Measurements from ENCODE around the gene BCL2L11. TPM values are rescaled to one million over a fixed set of nuclear protein-coding genes. Genes with fewer than 3 reads are reported as not detected.
A peak's percentile ranks its signal among the peaks of the same experiment; 100 is the strongest.

Gene BCL2L11
- polyA plus RNA-seq, 6 donors from 2014 or later = 17.2 to 29.7 (median 20.2) TPM

DNA sequence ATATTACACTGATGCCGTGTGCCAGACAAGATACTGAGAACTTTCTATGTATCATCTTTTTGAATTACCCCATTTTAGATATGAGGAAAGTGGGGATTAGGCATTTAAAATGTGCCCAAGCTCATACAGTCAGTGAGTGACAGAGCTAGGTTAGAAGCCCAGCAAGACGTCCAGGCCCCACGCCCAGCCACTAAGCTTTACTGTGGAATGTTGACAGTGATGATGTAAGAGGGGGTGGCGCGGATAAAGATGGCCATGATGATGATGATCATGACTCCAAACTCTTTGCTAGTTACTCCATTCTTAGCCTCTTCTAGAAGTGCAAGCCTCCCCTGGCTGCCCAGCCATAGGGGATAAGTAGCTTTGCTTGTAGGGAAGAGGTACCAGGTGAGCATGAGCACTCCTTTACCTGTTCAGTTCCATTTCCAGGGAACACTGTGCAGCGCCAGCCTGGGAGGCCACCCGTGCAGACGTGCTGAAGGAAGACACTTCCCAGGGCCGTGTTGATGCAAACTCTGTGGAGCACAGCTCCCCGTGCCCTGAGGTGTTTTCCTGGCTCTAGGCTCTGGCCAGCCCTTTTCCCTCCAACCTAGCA, 65.5 kb downstream of the BCL2L11 start:
- no peaks in the 10 kb centered on the region for H3K36me3 Mint-ChIP-seq
- H3K27me3 Mint-ChIP-seq = peaks cover 0 to 6% (median 0%) of the 10 kb centered on the region in 3 donors
- DNase-seq = no peak
- no peak for ATAC-seq (ENCODE audit: low read depth in 2 of 2)
- no peaks in the 10 kb centered on the region for H3K4me1 Mint-ChIP-seq
- no peaks in the 10 kb centered on the region for H3K9me3 Mint-ChIP-seq
- H3K4me3 Mint-ChIP-seq = no peak overlapping the region
- no peak overlapping the region for H3K27ac Mint-ChIP-seq

DNA sequence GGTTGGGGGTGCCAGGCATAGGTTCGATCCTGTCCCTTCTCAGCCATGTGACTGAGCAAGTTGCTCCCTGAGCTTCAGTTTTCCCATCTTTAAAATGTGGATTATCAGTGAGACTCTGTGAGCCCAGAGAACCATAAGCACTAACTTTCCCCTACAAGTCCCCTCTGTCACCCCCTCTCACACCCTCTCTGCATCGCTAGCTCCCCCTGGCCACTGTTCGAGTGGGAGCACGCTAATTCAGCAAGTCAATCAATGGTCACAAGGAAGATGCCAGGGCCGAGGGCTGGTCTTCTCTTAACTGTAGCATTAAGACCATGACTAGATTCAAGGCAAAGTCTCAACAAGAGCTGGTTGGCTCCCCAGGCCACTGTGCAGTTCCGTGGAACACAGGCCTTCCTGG, 66.2 kb downstream of the BCL2L11 start:
- Mint-ChIP-seq H3K36me3 (no peaks in the 10 kb centered on the region), H3K4me3 (no peak overlapping the region), H3K27me3 (peaks cover 0 to 6% (median 0%) of the 10 kb centered on the region in 3 donors), H3K4me1 (no peaks in the 10 kb centered on the region), H3K27ac (peak overlapping the region in 1 of 6 donors; percentile 66), H3K9me3 (no peaks in the 10 kb centered on the region)
- no peak for DNase-seq
- ATAC-seq (ENCODE audit: low read depth in 2 of 2) = no peak

DNA sequence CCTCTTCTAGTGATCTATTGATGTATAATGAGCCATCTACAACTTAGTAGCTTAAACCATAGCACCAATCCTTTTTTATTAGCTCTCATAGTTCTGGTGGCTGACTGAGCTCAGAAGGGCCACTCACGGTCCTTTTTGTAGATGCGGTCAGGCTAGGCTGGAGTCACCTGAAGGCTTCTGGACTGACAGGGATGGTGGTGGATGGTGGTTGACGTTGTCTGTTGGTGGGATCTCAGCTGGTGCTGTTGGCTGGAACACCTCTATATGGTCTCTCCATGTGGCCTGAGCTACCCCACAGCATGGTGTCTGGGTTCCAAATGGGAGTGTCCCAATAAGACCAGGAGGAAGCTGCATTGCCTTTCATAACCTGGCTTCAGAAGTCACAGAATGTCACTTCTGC, 68.0 kb downstream of the BCL2L11 start:
- DNase-seq (no peak), ATAC-seq (ENCODE audit: low read depth in 2 of 2) (no peak)
- H3K4me3 Mint-ChIP-seq = no peak overlapping the region
- H3K27me3 Mint-ChIP-seq = peaks cover 0 to 6% (median 0%) of the 10 kb centered on the region in 3 donors
- no peak overlapping the region for H3K27ac Mint-ChIP-seq
- H3K4me1 Mint-ChIP-seq = no peaks in the 10 kb centered on the region
- no peaks in the 10 kb centered on the region for H3K36me3 Mint-ChIP-seq
- H3K9me3 Mint-ChIP-seq = no peaks in the 10 kb centered on the region

DNA sequence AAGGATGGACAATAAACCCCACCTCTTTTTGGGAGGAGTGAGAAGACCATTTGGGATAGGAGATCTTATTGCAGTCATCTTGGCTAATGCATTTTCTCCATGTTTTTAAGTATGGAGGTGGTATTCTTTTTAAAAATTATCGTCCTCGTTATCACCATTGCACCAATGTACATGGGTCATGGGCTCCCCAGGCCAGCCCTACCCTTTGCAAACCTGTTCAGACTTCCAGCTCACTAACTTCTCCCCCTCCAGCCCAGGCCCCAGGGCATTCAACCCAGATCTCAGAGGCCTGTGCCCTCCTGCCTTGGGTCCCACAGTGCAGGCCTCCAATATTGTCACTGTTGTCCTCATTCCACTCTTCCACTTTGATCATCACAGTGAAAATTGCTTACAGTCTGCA, 68.4 kb downstream of the BCL2L11 start:
- ATAC-seq (ENCODE audit: low read depth in 2 of 2) (no peak), DNase-seq (no peak)
- Mint-ChIP-seq H3K9me3 (no peaks in the 10 kb centered on the region), H3K27me3 (peaks cover 0 to 6% (median 0%) of the 10 kb centered on the region in 3 donors), H3K4me1 (no peaks in the 10 kb centered on the region), H3K27ac (peak overlapping the region in 1 of 6 donors; percentile 70), H3K4me3 (no peak overlapping the region), H3K36me3 (no peaks in the 10 kb centered on the region)

DNA sequence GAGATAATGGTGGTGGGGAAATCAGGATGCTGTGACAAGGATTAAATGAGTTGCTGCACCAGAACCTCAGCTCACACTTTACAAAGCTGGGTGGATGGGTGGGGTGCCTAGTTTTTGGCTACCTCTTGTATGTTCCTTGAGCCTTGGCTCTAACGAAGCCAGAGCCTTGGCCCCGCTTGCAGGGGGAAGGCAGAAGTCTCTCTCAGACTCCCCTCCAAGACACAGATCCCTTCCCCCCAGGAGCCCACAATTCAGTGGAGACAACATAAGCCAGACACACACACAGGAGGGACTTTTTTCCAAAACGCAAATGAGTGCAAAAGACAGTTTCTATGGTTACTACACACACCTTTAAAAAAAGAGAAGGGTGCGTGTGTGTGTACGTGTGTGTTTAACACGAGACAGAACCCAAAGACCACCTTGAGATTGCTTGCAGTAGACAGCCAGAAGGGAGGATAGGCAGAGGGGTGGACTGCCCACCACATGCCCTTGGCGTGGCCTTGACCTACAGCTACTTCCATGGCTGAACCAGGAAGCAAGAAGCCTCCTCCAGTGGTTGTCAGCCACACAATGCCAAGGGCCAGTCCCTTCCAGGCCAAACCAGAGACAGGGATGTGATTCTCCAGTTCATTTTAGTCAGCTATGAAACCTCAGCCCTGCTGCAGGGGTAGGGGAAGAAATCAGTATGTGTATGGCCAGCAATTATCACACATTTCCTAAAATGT, 70.3 kb downstream of the BCL2L11 start:
- no peak overlapping the region for H3K4me3 Mint-ChIP-seq
- peaks cover 0 to 2% (median 0%) of the 10 kb centered on the region in 3 donors for H3K4me1 Mint-ChIP-seq
- H3K27ac Mint-ChIP-seq = peak overlapping the region in 2 of 6 donors; percentile 41 to 72
- no peak for ATAC-seq (ENCODE audit: low read depth in 2 of 2)
- peaks cover 0 to 6% (median 0%) of the 10 kb centered on the region in 3 donors for H3K27me3 Mint-ChIP-seq
- H3K36me3 Mint-ChIP-seq = no peaks in the 10 kb centered on the region
- DNase-seq = no peak
- H3K9me3 Mint-ChIP-seq = no peaks in the 10 kb centered on the region

DNA sequence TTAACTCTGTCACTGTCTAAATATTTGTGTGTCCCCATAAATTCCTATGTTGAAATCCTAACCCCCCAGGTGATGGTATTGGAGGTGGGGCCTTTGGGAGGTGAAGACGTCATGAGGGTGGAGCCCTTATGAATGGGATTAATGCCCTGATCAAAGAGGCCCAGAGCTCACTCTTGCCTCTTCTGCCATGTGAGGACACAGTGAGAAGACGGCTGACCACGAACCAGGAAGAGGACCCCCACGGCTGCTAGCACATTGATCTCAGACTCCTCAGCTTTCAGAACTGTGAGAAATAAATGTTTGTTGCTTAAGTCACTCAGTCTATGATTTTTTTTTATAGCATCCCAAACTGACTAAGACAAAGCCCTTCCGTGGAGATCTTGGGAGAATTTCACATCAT, 71.2 kb downstream of the BCL2L11 start:
- ATAC-seq (ENCODE audit: low read depth in 2 of 2) = no peak
- H3K9me3 Mint-ChIP-seq = no peaks in the 10 kb centered on the region
- H3K36me3 Mint-ChIP-seq = no peaks in the 10 kb centered on the region
- peaks cover 0 to 2% (median 0%) of the 10 kb centered on the region in 3 donors for H3K27me3 Mint-ChIP-seq
- no peak for DNase-seq
- H3K4me1 Mint-ChIP-seq = peaks cover 0 to 2% (median 0%) of the 10 kb centered on the region in 3 donors
- no peak overlapping the region for H3K4me3 Mint-ChIP-seq
- peak overlapping the region in 2 of 6 donors; percentile 18 to 32 for H3K27ac Mint-ChIP-seq

DNA sequence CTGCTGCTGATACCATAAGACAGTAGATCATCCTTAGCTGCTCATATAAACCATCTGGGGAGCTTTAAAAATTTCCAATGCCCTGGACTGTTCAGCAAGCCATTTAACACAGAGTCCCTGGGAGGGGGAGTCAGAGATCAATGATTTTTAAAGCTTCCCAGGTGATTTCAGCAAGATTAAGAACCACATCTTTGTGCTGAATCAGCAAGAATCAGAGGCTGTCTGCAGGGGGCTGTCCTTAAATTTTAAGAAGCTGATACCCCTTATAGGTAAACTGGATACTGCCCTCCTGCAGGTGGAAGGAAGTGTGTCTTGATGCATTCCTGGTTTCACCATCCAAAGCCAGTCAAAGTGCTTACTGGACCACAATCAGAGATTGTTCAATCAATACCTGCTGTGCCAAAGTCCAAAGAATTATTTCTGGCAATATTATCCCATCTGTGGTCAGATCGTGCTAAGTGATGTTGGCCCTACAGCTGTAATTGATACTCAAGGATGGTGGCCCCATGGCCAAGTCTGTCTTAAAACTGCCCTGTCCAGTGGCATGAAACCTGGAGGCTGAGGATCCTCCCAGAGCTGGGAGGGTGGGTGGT, 72.2 kb downstream of the BCL2L11 start:
- no peak for DNase-seq
- Mint-ChIP-seq H3K9me3 (no peaks in the 10 kb centered on the region), H3K4me1 (peaks cover 0 to 2% (median 0%) of the 10 kb centered on the region in 3 donors), H3K27ac (no peak overlapping the region), H3K27me3 (no peaks in the 10 kb centered on the region), H3K36me3 (no peaks in the 10 kb centered on the region), H3K4me3 (no peak overlapping the region)
- ATAC-seq (ENCODE audit: low read depth in 2 of 2) = no peak

DNA sequence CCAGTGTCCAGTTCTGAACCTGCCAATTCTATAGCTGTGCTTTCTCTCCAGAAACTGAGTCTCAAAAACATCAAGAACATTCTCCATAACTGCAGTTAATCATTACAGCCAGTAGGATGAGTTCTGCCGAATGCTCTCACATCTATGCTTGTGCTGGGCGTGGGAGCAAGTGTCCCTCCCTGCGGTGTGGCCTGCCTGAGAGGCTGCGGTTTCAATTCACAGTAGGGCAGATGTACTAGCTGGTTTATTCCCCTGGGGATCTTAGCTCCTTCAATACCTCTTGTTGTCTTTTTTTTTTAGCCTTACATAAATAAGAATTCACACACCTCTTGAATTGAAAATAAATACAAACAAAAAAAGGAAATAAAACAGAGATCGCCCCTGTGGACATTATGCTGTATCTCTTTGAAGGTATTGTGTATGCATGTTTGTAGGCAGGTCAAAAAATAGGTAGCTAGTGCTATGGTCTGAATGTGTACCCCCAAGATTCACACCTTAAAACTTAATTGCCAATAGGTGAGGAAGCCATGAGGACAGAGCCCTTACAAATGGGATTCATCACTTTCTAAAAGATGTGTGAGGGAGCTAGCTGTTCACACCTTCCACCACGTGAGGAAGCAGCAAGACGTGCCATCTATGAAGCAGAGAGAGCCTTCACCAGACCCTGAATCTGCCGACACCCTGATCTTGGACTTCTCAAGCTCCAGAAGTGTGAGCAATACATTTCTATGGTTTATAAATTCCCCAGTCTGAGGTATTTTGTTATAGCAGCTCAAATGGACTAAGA, 74.3 kb downstream of the BCL2L11 start:
- no peak for DNase-seq
- no peak overlapping the region for H3K4me3 Mint-ChIP-seq
- no peaks in the 10 kb centered on the region for H3K36me3 Mint-ChIP-seq
- no peaks in the 10 kb centered on the region for H3K27me3 Mint-ChIP-seq
- H3K4me1 Mint-ChIP-seq = peaks cover 0 to 2% (median 0%) of the 10 kb centered on the region in 3 donors
- no peaks in the 10 kb centered on the region for H3K9me3 Mint-ChIP-seq
- peak in 1 of 2 donors; percentile 79 for ATAC-seq (ENCODE audit: low read depth in 2 of 2)
- peak overlapping the region in 1 of 6 donors; percentile 6 for H3K27ac Mint-ChIP-seq

DNA sequence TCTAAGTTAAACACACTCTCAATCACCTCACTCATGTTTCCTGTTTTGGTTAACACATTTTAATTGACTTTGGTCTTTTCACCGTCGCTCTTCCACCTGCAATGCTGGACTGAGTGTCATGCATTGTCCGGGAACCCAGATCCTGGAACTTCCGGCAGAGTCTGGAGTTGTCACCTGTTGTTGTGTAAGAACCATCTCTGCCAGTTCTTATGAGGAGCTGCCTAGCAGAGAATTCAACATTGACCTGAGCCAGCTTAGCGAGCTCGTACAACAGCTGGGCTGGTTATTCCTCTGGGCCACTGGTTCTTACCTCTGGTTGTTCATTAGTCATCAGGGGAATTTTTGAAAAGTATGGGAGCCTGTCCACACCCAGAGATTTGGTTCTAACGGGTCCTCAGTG, 75.7 kb downstream of the BCL2L11 start:
- Mint-ChIP-seq H3K27ac (no peak overlapping the region), H3K27me3 (no peaks in the 10 kb centered on the region), H3K4me3 (no peak overlapping the region), H3K9me3 (no peaks in the 10 kb centered on the region), H3K36me3 (no peaks in the 10 kb centered on the region), H3K4me1 (peaks cover 0 to 9% (median 3%) of the 10 kb centered on the region in 3 donors)
- DNase-seq = no peak
- no peak for ATAC-seq (ENCODE audit: low read depth in 2 of 2)

DNA sequence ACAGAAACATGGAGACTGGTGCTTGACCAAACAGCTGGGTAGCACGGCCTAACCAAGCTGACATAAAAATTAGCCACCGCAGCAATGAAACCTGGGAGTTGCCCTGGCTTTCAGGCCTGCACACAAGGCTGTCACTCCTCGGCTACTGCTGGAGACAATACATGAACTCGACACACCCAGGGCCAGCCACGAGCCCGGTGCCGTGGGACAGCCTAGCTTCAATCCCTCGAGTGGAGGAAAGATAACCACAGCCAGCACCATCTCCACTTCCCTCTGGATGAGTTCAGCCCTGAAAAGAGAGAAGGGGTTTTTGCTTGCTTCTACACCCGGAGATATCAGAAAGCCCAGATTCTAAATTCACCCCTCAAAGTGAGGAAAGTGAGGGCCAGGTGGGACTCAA, 78.0 kb downstream of the BCL2L11 start:
- H3K36me3 Mint-ChIP-seq = no peaks in the 10 kb centered on the region

DNA sequence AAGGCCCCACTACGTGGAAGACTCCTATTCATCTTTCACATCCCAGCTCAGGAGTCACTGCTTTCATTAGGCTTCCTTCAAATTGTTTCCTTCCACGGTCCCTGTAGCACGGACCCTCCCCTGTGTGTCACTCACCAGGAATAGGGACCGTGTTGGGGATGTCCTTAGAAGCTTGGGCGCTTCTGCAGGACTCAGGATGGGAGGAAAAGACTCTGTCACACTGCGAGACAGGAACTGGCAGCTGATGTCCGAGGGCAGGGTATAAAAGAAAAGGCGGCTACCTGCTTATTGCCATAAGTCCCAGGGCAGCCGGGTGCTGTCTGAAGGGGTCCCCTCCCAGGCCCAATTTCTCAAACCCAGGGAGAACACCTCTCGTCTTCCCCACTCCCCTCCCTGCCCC, 79.1 kb downstream of the BCL2L11 start:
- Mint-ChIP-seq H3K27me3 (no peaks in the 10 kb centered on the region), H3K4me3 (no peak overlapping the region), H3K9me3 (no peaks in the 10 kb centered on the region), H3K4me1 (peaks cover 0 to 9% (median 3%) of the 10 kb centered on the region in 3 donors), H3K36me3 (no peaks in the 10 kb centered on the region), H3K27ac (peak overlapping the region in 2 of 6 donors; percentile 2 to 5)
- ATAC-seq (ENCODE audit: low read depth in 2 of 2) (no peak), DNase-seq (no peak)

More for the DNA sequence above, 78.0 kb downstream of the BCL2L11 start:
- H3K4me3 Mint-ChIP-seq = no peak overlapping the region
- no peak for DNase-seq
- no peak overlapping the region for H3K27ac Mint-ChIP-seq
- peaks cover 0 to 9% (median 3%) of the 10 kb centered on the region in 3 donors for H3K4me1 Mint-ChIP-seq
- H3K27me3 Mint-ChIP-seq = no peaks in the 10 kb centered on the region
- no peak for ATAC-seq (ENCODE audit: low read depth in 2 of 2)
- H3K9me3 Mint-ChIP-seq = no peaks in the 10 kb centered on the region

DNA sequence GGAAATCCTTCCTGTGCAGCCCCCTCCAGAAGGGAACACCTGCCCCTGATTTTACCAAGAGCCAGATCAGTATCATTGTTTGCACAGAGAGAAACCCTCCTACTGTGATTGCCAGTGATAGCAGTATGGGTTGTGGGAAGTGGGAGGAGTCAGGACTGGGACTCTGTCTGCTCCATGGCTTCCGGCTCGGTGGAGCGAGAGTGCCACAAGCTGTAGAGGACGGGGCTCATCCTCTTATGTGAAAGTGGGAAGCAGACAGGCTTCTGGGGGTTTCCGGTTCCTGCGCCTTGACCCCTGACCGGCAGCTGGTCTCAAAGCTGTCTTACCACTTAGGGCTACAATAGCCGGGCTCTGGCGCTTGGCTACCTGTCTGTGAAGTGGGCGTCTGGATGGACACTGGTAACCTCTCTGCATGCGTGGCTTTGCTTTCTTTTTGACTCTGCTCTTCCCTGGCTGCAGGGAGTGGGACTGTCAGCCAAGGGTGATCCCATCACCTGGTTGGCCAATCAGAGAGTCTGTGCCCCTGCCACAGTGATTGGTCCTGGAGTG, 79.7 kb downstream of the BCL2L11 start:
- ATAC-seq (ENCODE audit: low read depth in 2 of 2) (no peak), DNase-seq (no peak)
- Mint-ChIP-seq H3K4me3 (no peak overlapping the region), H3K9me3 (no peaks in the 10 kb centered on the region), H3K27ac (peak overlapping the region in 1 of 6 donors; percentile 84), H3K27me3 (no peaks in the 10 kb centered on the region), H3K4me1 (peaks cover 0 to 7% (median 3%) of the 10 kb centered on the region in 3 donors), H3K36me3 (no peaks in the 10 kb centered on the region)

DNA sequence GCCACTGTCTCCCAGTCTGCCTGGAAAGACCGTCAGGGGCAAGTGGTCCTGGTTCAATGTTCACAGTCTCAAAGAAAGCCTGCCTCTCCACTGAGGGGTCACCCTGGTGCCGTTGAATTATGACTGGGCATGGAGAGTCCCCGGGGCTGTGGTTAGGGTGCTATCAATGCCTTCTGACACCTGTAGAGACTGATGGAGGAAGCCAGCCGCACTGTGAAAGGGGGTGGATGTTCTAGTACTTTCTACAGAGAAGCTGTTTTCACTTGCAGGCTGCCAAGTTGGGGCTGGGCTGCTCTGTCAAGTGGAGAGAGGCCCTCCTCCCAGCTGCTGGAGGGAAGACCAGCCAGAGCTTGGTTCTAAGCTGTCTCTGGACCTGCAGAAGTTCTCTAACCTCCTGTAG, 80.5 kb downstream of the BCL2L11 start:
- DNase-seq = no peak
- H3K36me3 Mint-ChIP-seq = no peaks in the 10 kb centered on the region
- no peak overlapping the region for H3K4me3 Mint-ChIP-seq
- H3K27me3 Mint-ChIP-seq = no peaks in the 10 kb centered on the region
- H3K9me3 Mint-ChIP-seq = no peaks in the 10 kb centered on the region
- H3K27ac Mint-ChIP-seq = no peak overlapping the region
- peaks cover 0 to 7% (median 3%) of the 10 kb centered on the region in 3 donors for H3K4me1 Mint-ChIP-seq
- peak; percentile 58 to 91 for ATAC-seq (ENCODE audit: low read depth in 2 of 2)

Measured in naive B cell (primary cell).